Sigmoid colon (tissue), 7 donors: ENCODE measurements around the gene FHOD3. TPM values are rescaled to one million over a fixed set of nuclear protein-coding genes. Genes with fewer than 3 reads are reported as not detected.

Experiments
- DNase-seq: peaks from one replicate; pipeline ENCODE4 v3.0.0-alpha.2; 2019
- H3K27ac ChIP-seq, 4 donors: fragments of 200-600 bp; sonication (generic); one replicate each; pipeline ENCODE4 v1.5.1; 2016 to 2019; ENCODE audit warnings: mild to moderate bottlenecking in 1 of 4
- H3K27me3 ChIP-seq, 3 donors: fragments of 200-600 bp; sonication (generic); one replicate each; pipeline ENCODE4 v1.5.1; 2019; ENCODE audit warnings: mild to moderate bottlenecking in 1 of 3
- H3K36me3 ChIP-seq, 4 donors: fragments of 200-600 bp; sonication (generic); one replicate each; pipeline ENCODE4 v1.5.1; 2016 to 2019
- H3K4me1 ChIP-seq, 4 donors: fragments of 200-600 bp; sonication (generic); one replicate each; pipeline ENCODE4 v1.5.1; 2017 to 2019
- H3K4me3 ChIP-seq, 4 donors: fragments of 200-600 bp; sonication (generic); one replicate each; pipeline ENCODE4 v1.5.1; 2017 to 2019; ENCODE audit warnings: mild to moderate bottlenecking in 2 of 4, moderate library complexity in 1 of 4
- H3K9me3 ChIP-seq, 4 donors: fragments of 200-600 bp in 3 of 4; sonication (generic) in 3 of 4; one replicate each; pipeline versions ENCODE4 v1.5.1 to v1.6.1; 2013 to 2019
- CTCF ChIP-seq, 4 experiments: fragments of 450-650 bp in 3 of 4; fragments of 200-600 bp in 1 of 4; IDR thresholded peaks; one replicate each; pipeline ENCODE4 v1.5.1; 2016 to 2019; ENCODE audit warnings: antibody characterized with exemption in 4 of 4, mild to moderate bottlenecking in 3 of 4, moderate library complexity in 2 of 4
- EP300 ChIP-seq, 4 donors: sonication (generic); formaldehyde crosslinking; IDR thresholded peaks; one replicate each; pipeline ENCODE4 v1.6.1; 2017; ENCODE audit warnings: antibody characterized with exemption in 4 of 4
- POLR2A ChIP-seq, 2 donors: fragments of 450-650 bp; IDR thresholded peaks; one replicate each; pipeline ENCODE4 v1.6.1; 2016; ENCODE audit warnings: antibody characterized with exemption in 2 of 2, mild to moderate bottlenecking in 2 of 2, moderate library complexity in 2 of 2
- POLR2AphosphoS5 ChIP-seq, 4 donors: sonication (generic); formaldehyde crosslinking; IDR thresholded peaks; one replicate each; pipeline ENCODE4 v1.6.1; 2017; ENCODE audit warnings: antibody characterized with exemption in 4 of 4
- WGBS, 2 donors: extraction: QIAGEN DNeasy Blood & Tissue Kit; methylation state at CpG; one replicate each; pipeline ENCODE4 v1.1.7; 2013; 5-methylcytosine and 5-hydroxymethylcytosine counted together
- intact Hi-C: fragments of 100-400 bp; cut with DNase I; formaldehyde crosslinking; loops from one replicate; pipeline ENCODE4 v1.15.1; 2023
- polyA plus RNA-seq, 3 donors: library from polyadenylated mRNA; stranded (reverse); fragments of 200-250 nt; gene quantifications; one replicate each; pipeline ENCODE4 v1.2.3, GENCODE V29; 2013
- total RNA-seq, 4 donors: library from RNA; depleted of rRNA; stranded (reverse); fragments of >200 nt; gene quantifications; one replicate each; pipeline ENCODE4 v1.1.0, GENCODE V29; 2016
- donor health status: healthy with polysubstance abuse.
- donor health status: Bipolar disorder and iron deficiency.
- donor health status: healthy.

Gene FHOD3
- total and polyA plus RNA-seq, 7 donors, result 1.2 to 24.9 (median 9.5) TPM

GRCh38 chr18:36283448-36283847 is 14.1 kb upstream of the FHOD3 start:
- no peak for DNase-seq
- no peak overlapping the region for H3K4me3 ChIP-seq
- H3K27me3 ChIP-seq, result no peaks in the 10 kb centered on the region
- intact Hi-C loops, result loop anchor here (5.0 kb wide), 1 partner anchor 526 kb away; no protein-coding TSS in a partner anchor
- no peaks in the 10 kb centered on the region for H3K4me1 ChIP-seq
- H3K9me3 ChIP-seq, result peaks cover 0 to 2% (median 0%) of the 10 kb centered on the region in 4 donors
- H3K36me3 ChIP-seq, result no peaks in the 10 kb centered on the region
- no peak overlapping the region for H3K27ac ChIP-seq
- TF ChIP-seq EP300 (IDR thresholded peaks at IDR 0.05) (no peak), CTCF (IDR thresholded peaks at IDR 0.05) (no peak), POLR2A (IDR thresholded peaks at IDR 0.05) (no peak), POLR2AphosphoS5 (IDR thresholded peaks at IDR 0.05) (no peak)
- 67 to 82% methylated on average over 6 of the region's 6 CpGs for WGBS, 2 donors

DNA sequence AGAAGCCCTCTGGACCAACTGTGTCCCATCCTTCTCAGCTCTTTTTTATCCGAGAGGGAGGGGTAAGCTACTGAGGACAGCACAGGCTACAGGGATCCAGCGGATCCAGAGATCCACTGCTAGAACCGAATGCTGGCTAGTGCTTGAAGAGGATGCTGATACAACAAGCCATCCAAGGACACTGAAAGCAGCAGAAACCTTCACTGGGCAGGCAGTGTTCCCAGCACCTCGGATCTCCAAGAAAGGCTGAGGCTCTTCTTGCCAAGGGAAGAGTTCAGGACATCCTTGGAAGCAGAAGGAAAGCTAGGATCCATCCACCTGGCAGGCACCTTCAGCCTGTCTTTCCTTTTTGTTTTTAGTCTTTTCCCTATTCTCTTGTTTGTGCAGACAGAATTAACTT is 13.2 kb upstream of the FHOD3 start:
- Histone ChIP-seq H3K4me1 (no peaks in the 10 kb centered on the region), H3K36me3 (no peaks in the 10 kb centered on the region), H3K9me3 (peaks cover 0 to 5% (median 0%) of the 10 kb centered on the region in 4 donors), H3K27me3 (no peaks in the 10 kb centered on the region), H3K27ac (no peak overlapping the region), H3K4me3 (no peak overlapping the region)
- DNase-seq, result no peak
- TF ChIP-seq CTCF (IDR thresholded peaks at IDR 0.05) (no peak), POLR2A (IDR thresholded peaks at IDR 0.05) (no peak), EP300 (IDR thresholded peaks at IDR 0.05) (no peak), POLR2AphosphoS5 (IDR thresholded peaks at IDR 0.05) (no peak)
- intact Hi-C loops, result loop anchor here (1.0 to 5.0 kb wide), 3 partner anchors 189 to 527 kb away; no protein-coding TSS in a partner anchor
- WGBS, 2 donors, result 72 to 79% methylated on average over 4 of the region's 4 CpGs

GRCh38 chr18:36284671-36285295 is 12.7 kb upstream of the FHOD3 start:
- TF ChIP-seq CTCF (IDR thresholded peaks at IDR 0.05), result peak; percentile 81 to 87 (median 84)
- TF ChIP-seq POLR2AphosphoS5 (IDR thresholded peaks at IDR 0.05), result no peak
- H3K9me3 ChIP-seq, result peaks cover 0 to 5% (median 0%) of the 10 kb centered on the region in 4 donors
- no peaks in the 10 kb centered on the region for H3K4me1 ChIP-seq
- H3K27ac ChIP-seq, result no peak overlapping the region
- H3K36me3 ChIP-seq, result no peaks in the 10 kb centered on the region
- no peaks in the 10 kb centered on the region for H3K27me3 ChIP-seq
- DNase-seq, result no peak
- no peak overlapping the region for H3K4me3 ChIP-seq
- intact Hi-C loops, result loop anchor here (1.0 to 5.0 kb wide), 3 partner anchors 189 to 527 kb away; no protein-coding TSS in a partner anchor
- WGBS, 2 donors, result 30 to 32% methylated on average over 6 of the region's 6 CpGs

DNA sequence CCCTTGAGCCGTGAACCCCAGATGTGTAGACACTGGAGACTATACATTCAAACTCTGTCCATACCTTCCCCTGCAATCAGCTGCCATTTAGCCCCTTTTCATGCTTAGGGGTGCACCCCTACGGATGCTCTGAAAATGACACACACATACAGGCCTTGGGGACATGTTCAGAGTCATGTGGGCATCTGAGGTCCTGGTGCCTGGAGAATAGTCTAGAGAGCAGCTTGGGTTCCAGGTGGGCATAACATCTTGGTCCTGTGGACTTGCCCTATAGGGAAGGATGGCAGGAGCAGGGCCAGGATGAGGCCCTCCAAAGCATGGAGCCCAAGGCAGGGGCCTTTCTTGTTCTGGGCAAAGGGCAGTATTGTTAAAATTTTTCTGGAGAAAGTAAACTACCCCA is 9.9 kb upstream of the FHOD3 start:
- 93 to 95% methylated on average over 2 of the region's 2 CpGs for WGBS, 2 donors
- H3K4me3 ChIP-seq, result no peak overlapping the region
- intact Hi-C loops, result no loop called here
- H3K9me3 ChIP-seq, result peaks cover 0 to 5% (median 0%) of the 10 kb centered on the region in 4 donors
- no peaks in the 10 kb centered on the region for H3K4me1 ChIP-seq
- TF ChIP-seq EP300 (IDR thresholded peaks at IDR 0.05), result no peak
- no peak for TF ChIP-seq POLR2A (IDR thresholded peaks at IDR 0.05)
- TF ChIP-seq POLR2AphosphoS5 (IDR thresholded peaks at IDR 0.05), result no peak
- TF ChIP-seq CTCF (IDR thresholded peaks at IDR 0.05), result no peak
- H3K36me3 ChIP-seq, result no peaks in the 10 kb centered on the region
- no peaks in the 10 kb centered on the region for H3K27me3 ChIP-seq
- no peak overlapping the region for H3K27ac ChIP-seq
- no peak for DNase-seq

GRCh38 chr18:36288689-36289088 is 8.8 kb upstream of the FHOD3 start:
- no peaks in the 10 kb centered on the region for H3K27me3 ChIP-seq
- H3K27ac ChIP-seq, result no peak overlapping the region
- peaks cover 0 to 5% (median 0%) of the 10 kb centered on the region in 4 donors for H3K9me3 ChIP-seq
- intact Hi-C loops, result no loop called here
- H3K4me3 ChIP-seq, result no peak overlapping the region
- DNase-seq, result no peak
- H3K36me3 ChIP-seq, result no peaks in the 10 kb centered on the region
- no peaks in the 10 kb centered on the region for H3K4me1 ChIP-seq
- TF ChIP-seq POLR2AphosphoS5 (IDR thresholded peaks at IDR 0.05), result no peak
- no peak for TF ChIP-seq CTCF (IDR thresholded peaks at IDR 0.05)
- no peak for TF ChIP-seq POLR2A (IDR thresholded peaks at IDR 0.05)
- no peak for TF ChIP-seq EP300 (IDR thresholded peaks at IDR 0.05)
